ENCODE measurements around the gene DLGAP4.

Gene DLGAP4

DNA sequence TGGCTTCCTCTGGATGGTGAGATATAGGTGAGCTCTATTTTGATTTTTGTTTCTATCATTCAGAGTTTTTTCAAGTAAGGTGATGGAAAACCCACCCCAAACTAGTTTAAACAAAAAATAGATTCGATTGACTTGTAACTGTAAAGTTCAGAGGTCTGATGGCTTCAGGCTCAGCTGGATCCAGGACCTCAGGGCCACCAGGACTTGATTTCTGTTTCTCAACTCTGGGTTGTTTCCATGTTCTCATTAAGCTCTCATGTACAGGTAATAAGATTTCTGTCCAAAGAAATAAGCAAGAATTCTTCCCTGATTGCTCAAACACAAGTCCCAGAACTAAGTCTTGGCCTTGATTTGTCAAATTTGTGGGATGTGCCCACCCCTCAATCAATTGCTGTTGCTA lies 67.0 kb downstream of the DLGAP4 start:
- Histone ChIP-seq H3K27ac (ENCODE audit: low read depth, low read length) (no peak overlapping the region), H3K4me1 (ENCODE audit: control insufficient read depth, low read length) (no peaks in the 10 kb centered on the region), H3K27me3 (ENCODE audit: control insufficient read depth, low read length) (0 out of 2 replicates have a peak, but pooled peaks cover 2% of the 10 kb centered on the region), H3K9me3 (ENCODE audit: control insufficient read depth, insufficient read depth, low read length) (no peaks in the 10 kb centered on the region), H3K36me3 (ENCODE audit: control insufficient read depth, low read length) (no peaks in the 10 kb centered on the region), H3K9me2 (replicated peaks; ENCODE audit: control insufficient read depth, low read length) (no peaks in the 10 kb centered on the region), H3K4me3 (ENCODE audit: low read length) (no peak overlapping the region), H3K79me2 (ENCODE audit: control insufficient read depth, low read length) (no peaks in the 10 kb centered on the region), H3F3A (ENCODE audit: control insufficient read depth, insufficient read depth) (no peaks in the 10 kb centered on the region), H3K4me2 (ENCODE audit: low read length) (no peak overlapping the region), H4K20me1 (ENCODE audit: control insufficient read depth, insufficient read depth, low read depth, low read length) (no peaks in the 10 kb centered on the region)
- no peak for TF ChIP-seq EZH2phosphoT487 (IDR thresholded peaks at IDR 0.05; ENCODE audit: borderline replicate concordance, low read length)
- TF ChIP-seq, protein P1, sequence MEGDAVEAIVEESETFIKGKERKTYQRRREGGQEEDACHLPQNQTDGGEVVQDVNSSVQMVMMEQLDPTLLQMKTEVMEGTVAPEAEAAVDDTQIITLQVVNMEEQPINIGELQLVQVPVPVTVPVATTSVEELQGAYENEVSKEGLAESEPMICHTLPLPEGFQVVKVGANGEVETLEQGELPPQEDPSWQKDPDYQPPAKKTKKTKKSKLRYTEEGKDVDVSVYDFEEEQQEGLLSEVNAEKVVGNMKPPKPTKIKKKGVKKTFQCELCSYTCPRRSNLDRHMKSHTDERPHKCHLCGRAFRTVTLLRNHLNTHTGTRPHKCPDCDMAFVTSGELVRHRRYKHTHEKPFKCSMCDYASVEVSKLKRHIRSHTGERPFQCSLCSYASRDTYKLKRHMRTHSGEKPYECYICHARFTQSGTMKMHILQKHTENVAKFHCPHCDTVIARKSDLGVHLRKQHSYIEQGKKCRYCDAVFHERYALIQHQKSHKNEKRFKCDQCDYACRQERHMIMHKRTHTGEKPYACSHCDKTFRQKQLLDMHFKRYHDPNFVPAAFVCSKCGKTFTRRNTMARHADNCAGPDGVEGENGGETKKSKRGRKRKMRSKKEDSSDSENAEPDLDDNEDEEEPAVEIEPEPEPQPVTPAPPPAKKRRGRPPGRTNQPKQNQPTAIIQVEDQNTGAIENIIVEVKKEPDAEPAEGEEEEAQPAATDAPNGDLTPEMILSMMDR (IDR thresholded peaks at IDR 0.05; ENCODE audit: low read depth, low read length, poor library complexity, severe bottlenecking) = no peak

DNA sequence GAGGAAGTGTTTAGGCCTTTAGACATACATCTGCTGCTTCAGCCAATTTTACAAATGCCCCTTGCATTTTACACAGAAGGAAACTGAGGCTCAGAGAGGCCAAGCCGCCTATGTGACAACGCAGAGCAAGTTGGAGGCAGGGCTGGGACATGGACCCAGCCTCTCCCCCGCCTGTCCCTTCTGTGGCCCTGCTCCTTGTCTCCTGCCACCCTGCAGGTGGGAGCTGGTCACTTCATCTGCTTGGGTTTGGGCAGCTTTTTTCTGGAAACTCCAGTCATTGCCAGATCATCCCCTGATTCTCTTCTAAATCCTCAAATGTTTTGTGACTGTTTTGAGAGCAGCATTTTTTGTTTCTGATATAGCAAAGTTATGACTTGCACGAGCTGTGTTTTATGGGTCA lies 68.9 kb downstream of the DLGAP4 start:
- no peak for TF ChIP-seq EZH2phosphoT487 (IDR thresholded peaks at IDR 0.05; ENCODE audit: borderline replicate concordance, low read length)
- TF ChIP-seq, protein P1 (IDR thresholded peaks at IDR 0.05; ENCODE audit: low read depth, low read length, poor library complexity, severe bottlenecking) = no peak
- Histone ChIP-seq H3K4me3 (ENCODE audit: low read length) (no peak overlapping the region), H3K27me3 (ENCODE audit: control insufficient read depth, low read length) (peaks cover 8% of the 10 kb centered on the region; the same call in 1 of the 2 replicates), H3K9me3 (ENCODE audit: control insufficient read depth, insufficient read depth, low read length) (no peaks in the 10 kb centered on the region), H4K20me1 (ENCODE audit: control insufficient read depth, insufficient read depth, low read depth, low read length) (no peaks in the 10 kb centered on the region), H3K4me1 (ENCODE audit: control insufficient read depth, low read length) (no peaks in the 10 kb centered on the region), H3K79me2 (ENCODE audit: control insufficient read depth, low read length) (no peaks in the 10 kb centered on the region), H3F3A (ENCODE audit: control insufficient read depth, insufficient read depth) (no peaks in the 10 kb centered on the region), H3K36me3 (ENCODE audit: control insufficient read depth, low read length) (no peaks in the 10 kb centered on the region), H3K4me2 (ENCODE audit: low read length) (no peak overlapping the region), H3K9me2 (replicated peaks; ENCODE audit: control insufficient read depth, low read length) (no peaks in the 10 kb centered on the region), H3K27ac (ENCODE audit: low read depth, low read length) (no peak overlapping the region)

DNA sequence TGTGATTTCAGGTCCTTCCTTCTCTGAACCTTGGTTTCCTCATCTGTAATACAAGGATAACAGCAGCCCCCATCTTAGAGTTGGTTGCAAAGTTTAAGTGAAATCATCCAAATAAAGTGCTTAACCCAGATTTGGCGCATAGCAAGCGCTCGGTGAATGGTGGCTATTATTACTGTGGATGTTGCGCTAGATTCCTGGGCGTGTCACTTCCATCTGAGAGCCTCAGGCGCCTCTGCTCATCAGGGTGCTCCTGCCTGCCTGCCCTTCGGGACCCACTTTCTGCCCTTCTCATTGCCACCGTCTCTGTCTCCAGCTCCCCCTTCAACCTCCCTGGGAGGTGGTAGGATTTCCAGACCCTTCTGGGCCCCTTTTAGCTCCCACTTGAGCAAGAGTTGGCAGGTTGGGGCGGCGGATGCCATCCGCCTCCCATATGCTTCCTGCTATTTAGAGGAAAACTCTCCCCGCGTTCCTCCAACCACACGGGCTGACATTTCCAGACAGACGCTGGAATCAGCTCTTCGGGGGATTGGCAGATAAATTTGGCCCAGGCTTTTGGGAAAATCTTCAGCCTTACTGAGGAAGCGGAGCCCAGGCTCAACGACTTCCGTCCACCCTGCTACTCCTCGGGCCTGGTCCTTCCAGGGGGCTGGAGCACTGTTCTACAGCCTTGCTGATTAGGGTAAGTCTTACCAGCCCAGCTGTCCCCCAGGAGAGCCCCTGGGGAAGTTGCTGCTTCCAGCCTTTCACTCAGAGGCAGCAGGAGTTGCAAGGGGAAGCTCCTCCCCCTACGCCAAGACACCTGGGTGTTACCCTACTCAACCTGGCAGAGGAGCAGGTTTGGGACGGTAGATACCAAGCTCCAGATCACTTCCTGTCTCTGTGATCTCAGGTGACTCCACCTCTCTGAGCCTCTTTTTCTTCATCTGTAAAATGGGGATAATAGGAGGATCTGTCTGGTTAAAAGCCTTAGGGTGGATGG lies 71.5 kb downstream of the DLGAP4 start:
- TF ChIP-seq, protein P1 (IDR thresholded peaks at IDR 0.05; ENCODE audit: low read depth, low read length, poor library complexity, severe bottlenecking) = no peak
- TF ChIP-seq EZH2phosphoT487 (IDR thresholded peaks at IDR 0.05; ENCODE audit: borderline replicate concordance, low read length) = no peak
- Histone ChIP-seq H3F3A (ENCODE audit: control insufficient read depth, insufficient read depth) (no peaks in the 10 kb centered on the region), H4K20me1 (ENCODE audit: control insufficient read depth, insufficient read depth, low read depth, low read length) (peaks cover 3% of the 10 kb centered on the region; the same call in 1 of the 2 replicates), H3K9me2 (replicated peaks; ENCODE audit: control insufficient read depth, low read length) (no peaks in the 10 kb centered on the region), H3K27me3 (ENCODE audit: control insufficient read depth, low read length) (peaks cover 8% of the 10 kb centered on the region; the same call in 1 of the 2 replicates), H3K4me2 (ENCODE audit: low read length) (no peak overlapping the region), H3K4me3 (ENCODE audit: low read length) (no peak overlapping the region), H3K36me3 (ENCODE audit: control insufficient read depth, low read length) (no peaks in the 10 kb centered on the region), H3K9me3 (ENCODE audit: control insufficient read depth, insufficient read depth, low read length) (no peaks in the 10 kb centered on the region), H3K4me1 (ENCODE audit: control insufficient read depth, low read length) (no peaks in the 10 kb centered on the region), H3K79me2 (ENCODE audit: control insufficient read depth, low read length) (no peaks in the 10 kb centered on the region), H3K27ac (ENCODE audit: low read depth, low read length) (no peak overlapping the region)

Measured in DOHH2 (cell line).